ENCODE data around the gene COX5B.
"Not testable (repeated sequence)": the region's sequence is repeated elsewhere in the genome, so short reads cannot be mapped to it uniquely, and the experiment has no call there.

COX5B gene

GRCh38 chr2:97673182-97673914 is 27.5 kb downstream of the COX5B start:
- no peak for DNase-seq

GRCh38 chr2:97673915-97674283 is 28.0 kb downstream of the COX5B start:
- DNase-seq, result no peak

- no peak for DNase-seq
Measured at GRCh38 chr2:97675430-97676113, 29.7 kb downstream of the COX5B start.

- DNase-seq, result no peak
Measured at GRCh38 chr2:97676620-97677019, 30.8 kb downstream of the COX5B start.

- DNase-seq, result no peak
Measured at GRCh38 chr2:97677480-97677879, 31.6 kb downstream of the COX5B start.

GRCh38 chr2:97678298-97678697 is 32.4 kb downstream of the COX5B start:
- no peak for DNase-seq

- not testable (repeated sequence) for DNase-seq
Measured at GRCh38 chr2:97687235-97687634, 41.4 kb downstream of the COX5B start.

- DNase-seq, result no peak
Measured at GRCh38 chr2:97688062-97688827, 42.4 kb downstream of the COX5B start.

- no peak for DNase-seq
Measured at GRCh38 chr2:97691166-97691565, 45.3 kb downstream of the COX5B start.

- no peak for DNase-seq
Measured at GRCh38 chr2:97693476-97693875, 47.6 kb downstream of the COX5B start.

GRCh38 chr2:97695744-97696143 is 49.9 kb downstream of the COX5B start:
- DNase-seq, result no peak

- peak; percentile 84 for DNase-seq
Measured at GRCh38 chr2:97697252-97698235, 51.7 kb downstream of the COX5B start.

All from central memory CD4-positive, alpha-beta T cell (primary cell).